ENCODE results near the gene PGS1.

PGS1 gene

DNA sequence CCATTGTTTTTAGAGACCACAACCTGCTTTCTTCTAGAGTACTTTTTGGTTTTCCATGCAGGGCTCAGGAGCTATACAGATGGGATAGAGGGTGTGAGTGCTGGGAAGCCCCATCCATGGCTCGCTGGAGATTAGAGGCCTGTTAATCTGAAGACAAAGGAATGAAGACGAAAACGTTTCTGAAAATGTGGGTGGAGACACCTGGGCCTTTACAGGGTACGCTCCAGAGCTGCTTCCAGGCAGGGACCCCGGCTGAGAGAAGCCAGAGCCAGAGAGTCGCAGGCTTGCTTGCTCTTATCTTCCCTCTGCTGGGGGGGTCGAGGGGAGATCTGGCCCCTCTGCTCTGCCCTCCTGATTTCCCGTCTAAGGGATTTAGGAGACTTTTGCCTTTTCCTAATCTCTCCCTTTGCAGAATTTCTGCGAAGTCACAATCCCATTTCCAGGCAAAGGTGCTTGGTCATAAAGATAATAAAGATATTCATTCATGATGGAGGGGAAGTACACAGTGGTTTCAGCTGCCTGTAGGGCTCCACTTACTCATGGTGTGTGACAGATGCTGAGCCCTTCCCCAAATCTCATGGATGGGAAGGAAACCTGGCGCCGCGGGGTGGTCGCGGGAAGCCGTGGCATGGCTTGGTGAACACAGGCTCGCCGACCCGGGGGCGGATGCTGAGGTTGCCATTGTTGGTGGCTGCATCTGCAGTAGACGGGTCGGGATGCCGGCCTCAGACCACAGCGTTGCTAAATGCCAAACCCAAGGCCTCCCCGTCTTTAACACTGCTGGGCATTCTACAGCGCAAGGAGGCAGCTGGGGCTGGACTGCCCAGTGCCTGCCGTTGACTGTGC lies 13.8 kb upstream of the PGS1 start:
- no peak for DNase-seq (ENCODE audit: low read depth in 3 of 3)

DNA sequence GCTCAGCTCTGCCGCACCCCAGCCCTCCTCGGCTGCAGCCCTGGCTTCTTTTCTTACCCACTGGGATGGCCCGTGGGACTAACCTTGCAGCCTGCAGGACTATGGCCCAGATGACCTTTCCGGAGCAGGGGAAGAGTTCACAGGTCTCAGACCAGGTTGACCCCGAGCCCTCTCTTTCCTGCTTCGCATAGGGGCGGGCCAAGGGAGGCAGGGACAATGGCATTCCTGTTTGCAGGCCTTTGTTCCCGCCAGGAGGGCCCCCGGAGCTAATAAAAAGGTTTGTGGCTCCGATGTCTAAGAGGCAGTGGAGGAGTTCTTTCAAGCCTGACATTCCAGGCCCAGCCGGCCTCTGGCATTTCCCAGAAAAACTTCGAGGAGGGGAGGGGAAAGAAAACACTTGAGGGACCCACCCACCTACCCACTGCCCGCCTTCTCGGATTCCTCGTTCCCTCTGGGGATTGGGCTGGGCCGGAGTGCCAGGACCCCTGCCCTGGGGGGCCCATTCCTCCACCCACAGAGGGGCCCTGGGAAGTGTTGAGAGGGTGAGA lies 12.8 kb upstream of the PGS1 start:
- DNase-seq (ENCODE audit: low read depth in 3 of 3) = no peak

DNA sequence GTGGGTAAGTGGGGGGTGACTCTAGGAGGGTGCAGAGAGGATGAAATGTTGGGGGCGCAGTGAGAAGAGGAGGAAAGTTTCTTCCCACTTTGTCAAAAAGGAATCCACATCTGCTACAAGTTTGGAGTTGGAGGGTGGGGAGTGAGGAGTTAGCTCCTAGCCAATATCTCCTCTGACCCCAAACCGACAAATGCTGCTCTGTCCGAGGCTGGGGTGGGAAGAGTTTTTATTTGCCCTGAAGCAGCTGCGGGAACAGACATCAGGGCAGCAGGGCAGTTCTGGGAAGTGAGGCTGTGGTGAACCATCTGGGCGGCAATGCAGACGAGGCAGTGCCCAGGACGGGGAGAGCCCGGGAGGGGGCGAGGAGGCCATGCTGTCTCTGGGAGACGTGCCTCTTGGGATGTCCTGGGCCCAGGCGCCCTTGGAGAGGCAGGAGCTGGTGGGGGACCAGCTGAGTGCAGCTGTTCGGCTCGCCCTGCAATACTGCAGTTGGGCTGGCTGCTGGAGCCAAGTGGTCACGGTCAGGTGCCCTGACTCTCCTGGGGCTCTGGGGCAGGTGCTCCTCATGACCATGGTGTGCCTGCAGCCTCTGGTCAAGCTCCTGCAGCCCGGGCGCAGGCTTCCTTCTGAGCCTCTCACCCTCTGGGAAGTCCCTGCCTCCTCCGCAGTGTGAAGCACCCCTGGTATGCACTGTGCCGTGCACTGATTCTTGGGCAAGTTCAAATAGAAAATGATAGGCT lies 12.2 kb upstream of the PGS1 start:
- DNase-seq (ENCODE audit: low read depth in 3 of 3) = no peak

DNA sequence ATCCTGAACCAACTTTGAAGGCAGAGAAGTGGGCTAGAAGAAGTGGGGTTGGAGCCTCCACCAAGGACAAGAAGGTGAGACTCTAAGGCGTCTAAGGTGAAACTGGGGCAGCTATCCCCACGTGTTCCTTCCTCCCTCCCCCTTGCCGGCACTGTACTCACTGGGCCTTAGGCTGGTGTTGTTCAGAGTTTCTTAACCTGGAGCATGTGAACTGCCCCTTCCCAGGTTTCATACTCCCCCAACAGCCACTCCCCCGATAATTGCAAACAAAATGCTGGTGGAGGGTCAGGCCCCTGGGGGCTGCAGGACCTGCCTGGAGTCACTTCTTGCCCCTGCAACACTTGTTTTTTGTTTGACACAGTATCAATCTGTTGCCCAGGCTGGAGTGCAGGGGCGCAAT lies 11.3 kb upstream of the PGS1 start:
- DNase-seq (ENCODE audit: low read depth in 3 of 3) = no peak

DNA sequence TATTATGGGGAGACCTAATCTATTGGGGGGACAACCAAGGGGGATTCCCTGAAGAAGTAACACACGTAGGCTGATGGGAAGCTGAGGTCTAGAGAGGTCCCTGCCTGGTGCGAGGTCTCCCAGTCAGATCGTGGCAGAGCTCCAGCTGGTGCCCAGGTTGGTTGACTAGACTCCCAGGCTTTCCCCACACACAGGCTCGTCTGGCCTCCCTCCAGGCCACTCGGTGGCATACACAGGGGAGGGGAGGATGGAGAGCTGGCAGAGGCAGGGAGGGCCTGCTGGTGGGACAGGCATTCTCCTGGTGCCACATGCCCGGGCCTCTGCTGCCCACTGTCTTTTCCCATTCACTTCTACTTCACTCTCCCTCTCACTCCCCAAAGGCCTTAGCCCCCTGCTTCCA lies 10.1 kb upstream of the PGS1 start:
- DNase-seq (ENCODE audit: low read depth in 3 of 3) = no peak

DNA sequence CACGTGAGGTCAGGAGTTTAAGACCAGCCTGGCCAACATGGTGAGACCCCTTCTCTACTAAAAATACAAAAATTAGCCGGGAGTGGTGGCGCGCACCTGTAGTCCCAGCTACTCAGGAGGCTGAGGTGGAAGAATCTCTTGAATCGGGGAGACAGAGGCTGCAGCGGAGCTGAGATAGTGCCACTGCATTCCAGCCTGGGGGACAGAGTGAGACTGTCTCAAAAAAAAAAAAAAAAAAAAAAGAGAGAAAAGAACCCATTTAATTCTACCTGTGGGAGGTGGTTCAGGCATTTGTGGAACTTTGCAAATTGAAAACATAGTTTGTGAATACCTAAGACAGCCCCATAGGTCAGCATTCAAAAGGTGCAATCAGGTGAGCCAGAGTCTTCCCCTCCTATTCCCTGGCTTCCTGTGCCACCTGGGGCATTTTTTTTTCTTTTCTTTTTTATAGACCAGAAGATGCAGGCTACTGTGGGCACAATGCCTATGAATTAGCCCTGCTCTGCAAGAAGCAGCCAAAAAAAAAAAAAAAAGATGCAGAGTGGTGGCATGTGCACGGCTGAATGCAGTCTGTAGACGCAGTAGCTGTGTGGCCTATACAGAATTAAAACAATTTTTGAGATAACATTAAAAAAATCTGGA lies 9.5 kb upstream of the PGS1 start:
- DNase-seq (ENCODE audit: low read depth in 3 of 3) = no peak

DNA sequence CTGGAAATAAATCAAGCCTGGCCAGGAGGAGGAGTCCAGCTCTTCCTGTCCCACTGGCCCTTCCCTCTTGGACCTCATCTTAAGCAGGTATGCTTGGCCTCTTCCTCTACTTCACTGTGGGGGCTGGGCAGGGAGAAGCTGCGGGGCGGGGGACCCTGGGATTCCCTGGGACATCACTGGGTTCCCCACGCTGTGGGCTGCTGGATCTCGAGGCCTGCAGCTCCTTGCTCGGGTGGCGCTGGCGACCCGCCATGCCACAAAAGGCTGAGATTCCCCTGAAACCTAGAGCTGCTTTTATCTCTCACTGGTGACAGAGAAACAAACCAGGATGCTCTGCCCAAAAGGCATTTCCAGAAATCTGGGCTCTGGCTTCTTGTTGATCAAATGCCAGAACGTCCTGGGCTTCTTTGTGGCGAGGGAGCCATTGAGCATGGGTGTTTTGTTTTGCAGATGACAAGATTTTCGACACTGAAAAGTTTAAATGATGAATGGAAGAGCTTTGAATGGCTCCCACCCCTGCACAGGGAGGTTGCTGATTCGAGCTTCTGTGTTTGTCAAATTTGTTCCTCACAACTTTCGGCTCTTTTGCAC lies 8.6 kb upstream of the PGS1 start:
- DNase-seq (ENCODE audit: low read depth in 3 of 3) = no peak

DNA sequence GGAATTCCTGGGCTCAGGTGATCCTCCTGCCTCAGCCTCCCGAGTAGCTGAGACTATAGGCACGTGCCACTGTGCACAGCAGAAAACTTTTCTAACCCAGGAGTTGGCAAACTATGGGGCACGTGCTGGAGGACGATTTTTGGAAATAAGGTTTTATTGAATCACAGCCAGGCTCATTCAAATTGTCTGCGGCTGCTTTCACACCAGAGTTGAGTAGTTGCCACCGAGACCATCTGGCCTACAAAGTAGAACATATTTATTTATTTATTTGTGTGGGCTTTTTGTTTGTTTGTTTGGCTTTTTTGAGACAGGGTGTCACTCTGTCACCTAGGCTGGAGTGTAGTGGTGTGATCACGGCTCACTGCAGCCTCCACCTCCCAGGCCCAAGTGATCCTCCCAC lies 7.4 kb upstream of the PGS1 start:
- DNase-seq (ENCODE audit: low read depth in 3 of 3) = no peak

DNA sequence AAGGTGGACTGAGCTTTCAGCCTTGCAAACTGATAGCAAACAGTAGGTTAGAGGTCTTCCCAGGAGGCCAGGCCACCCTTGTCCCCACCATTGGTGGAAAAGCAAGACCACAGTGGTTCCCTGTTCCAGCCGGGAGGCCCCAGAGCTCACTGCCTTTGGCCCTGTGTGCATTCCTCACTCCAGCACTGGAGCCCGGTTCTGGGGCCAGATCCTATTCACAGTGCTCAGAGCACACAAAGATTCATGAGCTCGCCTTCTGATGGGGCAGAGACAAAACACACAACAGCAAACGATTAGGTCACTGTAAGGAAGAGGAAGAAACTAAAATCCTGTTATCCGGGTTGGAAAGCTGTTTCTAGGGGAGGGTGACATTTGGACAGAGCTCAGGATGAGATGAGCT lies 5.6 kb upstream of the PGS1 start:
- no peak for DNase-seq (ENCODE audit: low read depth in 3 of 3)

DNA sequence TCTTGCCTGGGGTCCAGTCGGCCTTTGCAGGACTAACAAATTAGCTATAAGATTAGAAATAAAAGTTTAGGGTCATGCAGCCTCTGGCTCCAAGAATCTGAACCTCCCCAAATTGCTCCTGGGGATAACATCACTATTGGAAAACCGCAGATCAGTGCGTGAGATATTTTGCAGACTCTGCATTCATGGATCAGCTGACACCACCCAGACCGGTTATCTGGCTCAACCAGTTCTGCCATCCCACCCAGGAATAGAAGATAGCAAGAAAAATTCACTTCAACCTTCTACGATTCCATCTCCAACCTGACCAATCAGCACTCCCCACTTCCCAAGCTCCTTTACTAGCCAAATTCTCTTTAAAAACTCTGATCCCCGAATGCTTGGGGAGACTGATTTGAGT lies 4.3 kb upstream of the PGS1 start:
- DNase-seq (ENCODE audit: low read depth in 3 of 3) = no peak

DNA sequence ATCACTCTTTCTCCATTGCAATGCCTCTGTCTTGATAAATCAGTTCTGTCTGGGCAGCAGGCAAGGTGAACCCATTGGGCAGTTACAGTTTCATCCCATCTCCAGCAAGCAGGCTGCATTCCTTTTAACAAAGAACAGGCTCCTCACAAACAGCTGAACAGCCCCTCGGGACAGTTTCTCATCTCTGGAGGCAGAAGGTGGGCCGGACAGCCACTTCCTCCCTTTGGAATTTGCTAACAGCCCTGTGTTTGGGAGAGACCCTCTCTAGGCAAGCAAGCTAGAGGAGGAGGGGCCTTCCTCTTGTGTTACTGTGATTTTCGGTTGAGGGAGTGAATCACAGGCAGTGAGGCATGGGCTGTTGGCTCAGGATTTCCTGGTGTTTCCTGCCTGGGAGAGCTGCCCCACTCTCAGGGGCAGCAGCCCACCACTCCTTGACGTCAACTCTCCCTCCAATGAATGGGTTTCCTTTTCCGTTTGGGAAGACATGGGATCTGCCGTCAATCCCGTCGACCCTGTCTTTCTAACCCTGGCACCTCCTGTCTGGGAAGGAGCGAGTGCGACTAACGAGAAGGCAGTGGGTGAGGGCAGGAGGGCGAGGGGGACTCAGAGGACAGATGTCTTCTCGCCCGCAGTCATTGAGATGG lies 3.7 kb upstream of the PGS1 start:
- no peak for DNase-seq (ENCODE audit: low read depth in 3 of 3)

DNA sequence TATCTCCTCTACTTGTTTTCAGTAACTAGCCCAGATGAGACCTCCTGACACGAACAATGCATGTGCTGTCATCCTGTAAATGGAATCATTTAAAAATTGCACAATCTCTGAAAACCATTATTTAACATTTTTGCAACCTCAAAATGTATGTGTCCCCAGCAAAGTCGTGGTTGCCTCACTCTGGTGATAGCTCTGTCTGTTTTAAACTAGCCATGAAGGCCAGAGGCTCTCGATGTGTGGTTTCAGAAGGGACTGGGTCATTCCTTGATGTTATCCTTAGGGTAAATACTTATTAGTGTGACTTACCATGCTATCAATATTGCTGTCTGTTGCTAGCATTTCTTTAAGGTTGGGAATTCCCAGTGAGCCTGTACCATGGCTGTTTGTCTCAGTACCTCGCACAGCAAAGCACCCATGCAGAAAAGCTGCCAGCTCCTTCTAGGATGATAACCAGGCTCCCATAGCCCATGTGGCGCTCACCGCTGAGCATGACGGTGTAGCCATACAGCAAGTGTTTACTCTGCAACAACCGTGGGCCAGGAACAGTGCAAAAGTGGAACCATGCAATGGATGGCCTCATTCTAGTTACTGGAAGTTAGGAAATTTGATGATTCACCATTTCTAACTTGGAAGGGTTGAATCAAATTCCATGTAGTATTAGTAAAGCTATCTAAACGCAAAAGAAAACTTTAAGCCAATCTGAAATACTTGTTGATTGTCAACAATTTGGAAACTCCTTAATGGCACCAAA lies 2.9 kb upstream of the PGS1 start:
- DNase-seq (ENCODE audit: low read depth in 3 of 3) = no peak

DNA sequence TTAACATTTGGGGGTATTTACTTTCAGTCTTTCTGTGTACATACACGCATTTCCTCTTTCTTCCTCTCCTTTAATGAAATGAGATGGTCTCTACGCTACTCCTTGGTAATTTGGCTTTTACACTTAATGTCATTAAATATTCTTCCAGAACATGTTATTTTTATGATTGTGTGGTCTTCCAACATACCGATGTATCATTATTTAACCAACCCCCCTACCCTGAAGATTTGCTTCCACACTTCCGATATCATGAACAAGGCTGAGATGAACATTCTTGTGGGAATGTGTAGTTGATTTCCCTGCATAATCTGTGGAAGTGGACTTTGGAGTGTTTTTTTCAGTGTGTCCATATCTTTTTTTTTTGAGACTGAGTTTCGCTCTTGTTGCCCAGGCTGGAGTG lies 2.3 kb upstream of the PGS1 start:
- DNase-seq (ENCODE audit: low read depth in 3 of 3) = no peak

DNA sequence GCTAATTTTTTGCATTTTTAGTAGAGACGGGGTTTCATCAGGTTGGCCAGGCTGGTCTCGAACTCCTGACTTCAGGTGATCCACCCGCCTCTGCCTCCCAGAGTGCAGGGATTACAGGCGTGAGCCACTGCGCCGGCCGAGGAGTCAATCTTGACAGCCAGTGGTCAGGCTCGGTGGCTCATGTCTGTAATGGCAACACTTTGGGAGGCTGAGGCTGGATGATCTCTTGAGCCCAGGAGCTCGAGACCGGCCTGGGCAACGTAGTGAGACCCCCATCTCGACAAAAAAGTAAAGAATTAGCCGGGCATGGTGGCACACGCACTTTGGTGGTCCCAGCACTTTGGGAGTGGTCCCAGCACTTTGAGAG lies 608 bp upstream of the PGS1 start:
- DNase-seq (ENCODE audit: low read depth in 3 of 3) = no peak

DNA sequence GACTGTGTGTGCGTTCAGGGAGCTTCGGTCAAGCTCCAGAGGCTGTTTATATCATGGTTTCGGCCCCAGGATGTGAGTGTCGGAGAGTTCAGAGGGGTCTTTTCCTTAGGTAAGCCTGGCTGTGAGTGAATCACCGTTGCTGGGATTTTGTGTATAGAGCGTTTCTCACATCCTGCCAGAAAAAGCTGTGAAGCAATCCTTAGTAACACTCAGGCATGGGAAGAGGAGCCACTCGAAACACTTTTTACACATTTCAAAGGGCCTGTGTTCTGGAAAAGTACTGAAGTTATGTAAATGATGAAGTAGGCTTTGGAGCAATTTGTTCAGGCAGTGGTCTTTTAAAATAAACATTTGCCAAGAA lies 662 bp downstream of the PGS1 start:
- no peak for DNase-seq (ENCODE audit: low read depth in 3 of 3)

DNA sequence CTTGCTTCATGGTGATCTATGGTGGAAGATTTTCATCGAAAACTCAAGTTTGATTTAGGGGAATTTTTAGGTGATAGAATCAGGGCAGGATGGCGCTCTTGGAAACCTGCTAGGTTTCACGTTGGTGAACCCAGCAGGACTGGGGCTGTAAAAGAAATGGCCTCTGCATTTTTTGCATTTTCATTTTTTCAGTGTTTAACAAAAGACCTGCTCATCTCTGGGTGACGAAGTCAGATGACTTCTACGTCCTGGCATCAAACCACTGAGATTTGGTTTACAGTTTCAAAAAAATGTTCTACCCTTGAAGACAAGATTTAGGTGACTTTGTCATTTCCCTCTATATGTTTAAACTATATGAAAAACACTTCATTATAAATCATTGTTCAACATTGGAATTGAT lies 1.9 kb downstream of the PGS1 start:
- DNase-seq (ENCODE audit: low read depth in 3 of 3) = no peak

DNA sequence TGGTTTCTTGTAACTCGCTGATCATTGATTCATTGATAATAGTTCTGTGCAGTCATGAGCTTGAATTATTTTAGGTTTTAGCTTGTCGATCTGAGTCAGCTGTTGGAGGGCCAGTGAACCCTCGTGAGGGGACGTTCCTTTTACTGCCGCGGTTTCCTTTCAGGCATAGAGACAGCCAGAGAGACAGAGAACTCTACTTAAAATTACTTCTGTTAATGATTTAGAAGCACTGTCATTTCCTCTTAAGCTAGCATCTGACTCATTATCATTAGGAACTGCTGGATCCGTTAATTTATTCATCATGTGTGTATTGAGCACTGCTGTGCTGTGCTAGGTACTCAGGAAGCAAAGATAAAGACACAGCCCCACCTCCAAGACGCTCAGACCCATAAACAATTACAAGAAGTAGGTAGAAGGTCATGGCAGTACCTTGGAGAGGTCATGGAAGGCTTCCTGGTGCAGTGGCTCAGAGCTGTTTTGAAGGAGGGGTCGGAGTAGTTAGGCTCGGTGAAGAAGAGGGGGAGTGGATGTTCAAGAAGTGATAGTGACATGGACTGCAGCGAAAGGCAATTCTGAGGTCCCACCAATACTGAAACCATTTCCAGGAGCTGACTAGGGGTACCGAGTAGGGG lies 3.3 kb downstream of the PGS1 start:
- DNase-seq (ENCODE audit: low read depth in 3 of 3) = no peak

DNA sequence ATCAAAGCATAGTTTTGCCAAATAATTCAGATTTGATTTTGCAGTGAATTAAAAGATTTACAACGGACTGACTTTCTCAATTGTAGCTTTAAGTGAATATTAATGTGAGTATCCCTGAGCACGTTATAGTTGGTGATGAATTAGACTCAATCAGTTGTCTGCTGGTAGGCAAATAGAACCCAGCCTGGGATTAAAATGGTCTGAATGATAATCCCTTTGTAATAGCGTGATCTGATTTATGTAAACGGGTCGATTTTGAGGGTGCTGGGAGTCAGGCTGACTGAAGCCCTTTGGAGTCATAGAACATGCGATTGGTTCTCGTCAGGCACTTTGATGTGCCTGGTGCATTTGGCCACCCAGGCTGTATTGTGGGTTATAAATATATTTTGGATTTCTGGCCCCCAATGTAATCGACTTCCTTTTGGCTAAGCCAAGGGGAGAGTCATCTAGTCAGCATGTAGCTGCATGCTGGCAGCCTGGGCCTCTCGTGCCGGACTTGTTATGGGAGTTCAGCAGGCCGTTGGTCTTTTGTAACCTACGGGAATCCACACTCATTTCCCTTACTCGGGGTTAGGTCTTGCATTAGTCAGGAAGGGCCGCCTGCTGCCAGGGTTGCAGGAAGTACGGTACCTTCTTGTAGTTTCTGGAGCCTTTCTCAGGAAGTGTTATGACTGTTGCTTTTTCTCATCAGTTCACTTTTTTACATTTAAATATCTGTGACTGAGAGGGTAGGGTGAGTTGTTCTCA lies 5.4 kb downstream of the PGS1 start:
- peak; percentile 53 to 74 (median 67) for DNase-seq (ENCODE audit: low read depth in 3 of 3)

DNA sequence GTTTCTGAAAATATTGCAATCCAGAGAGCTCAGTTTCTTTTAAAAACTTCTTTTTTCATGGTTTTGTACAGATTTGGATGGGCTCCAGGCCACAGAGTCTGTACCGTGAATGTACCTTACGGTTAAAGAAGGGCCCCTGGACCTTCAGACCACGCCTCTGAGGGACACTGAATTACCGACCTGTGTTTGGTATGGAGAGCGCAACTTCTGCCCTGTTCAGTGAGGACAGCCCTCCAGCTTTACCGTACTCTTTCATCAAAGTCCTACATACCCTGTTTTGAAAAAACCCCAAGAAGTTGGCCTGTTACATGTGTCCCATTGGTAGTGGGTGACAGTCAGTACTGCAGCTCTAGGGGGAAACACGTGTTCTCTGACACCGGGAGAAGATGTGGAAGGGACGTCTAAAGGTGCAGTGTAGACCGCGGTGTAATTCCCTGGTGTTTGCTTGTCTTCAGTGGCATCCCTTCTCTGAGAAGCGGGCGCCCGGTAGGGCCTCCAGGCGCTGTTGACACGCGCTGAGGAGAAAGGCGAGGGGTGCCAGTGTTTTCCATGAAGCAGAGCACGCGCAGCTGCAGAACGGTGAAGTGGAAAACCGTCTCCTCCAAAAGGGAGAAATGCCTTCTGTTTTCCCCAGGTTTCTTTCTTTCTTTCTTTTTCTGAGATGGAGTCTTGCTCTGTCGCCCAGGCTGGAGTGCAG lies 6.2 kb downstream of the PGS1 start:
- no peak for DNase-seq (ENCODE audit: low read depth in 3 of 3)

All from stimulated activated CD4-positive, alpha-beta T cell treated with anti-CD3 and anti-CD28 coated beads, TNF-alpha, amount 100 ng/mL, for 48 hours (primary cell).